Measurements from ENCODE around the gene PTBP3. TPM values are rescaled to one million over a fixed set of nuclear protein-coding genes. Genes with fewer than 3 reads are reported as not detected.

Gene PTBP3
- total RNA-seq, 4 donors from 2014 or later = 24.5 to 50.3 (median 39.7) TPM

DNA sequence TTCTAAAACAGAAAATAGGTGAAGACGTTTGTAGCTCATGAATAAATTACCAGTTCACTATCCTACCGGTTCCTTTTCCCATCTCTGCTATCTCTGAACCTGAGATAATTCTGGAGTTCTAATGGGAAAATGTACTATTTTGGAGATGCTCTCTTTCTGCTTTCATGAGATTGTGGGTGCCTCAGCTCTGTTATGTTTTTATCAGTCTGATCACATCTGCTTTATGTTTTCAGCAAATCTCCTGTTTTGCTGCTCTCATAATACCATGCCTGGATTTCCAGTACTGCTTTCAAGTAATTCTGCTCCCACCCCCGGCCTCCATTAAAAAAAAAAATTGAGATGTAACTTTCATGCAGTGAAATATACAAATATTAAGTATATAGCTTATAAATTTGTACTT lies 149.2 kb downstream of the PTBP3 start:
- no peak for DNase-seq (ENCODE audit: low spot score)
- TF ChIP-seq, protein P1, sequence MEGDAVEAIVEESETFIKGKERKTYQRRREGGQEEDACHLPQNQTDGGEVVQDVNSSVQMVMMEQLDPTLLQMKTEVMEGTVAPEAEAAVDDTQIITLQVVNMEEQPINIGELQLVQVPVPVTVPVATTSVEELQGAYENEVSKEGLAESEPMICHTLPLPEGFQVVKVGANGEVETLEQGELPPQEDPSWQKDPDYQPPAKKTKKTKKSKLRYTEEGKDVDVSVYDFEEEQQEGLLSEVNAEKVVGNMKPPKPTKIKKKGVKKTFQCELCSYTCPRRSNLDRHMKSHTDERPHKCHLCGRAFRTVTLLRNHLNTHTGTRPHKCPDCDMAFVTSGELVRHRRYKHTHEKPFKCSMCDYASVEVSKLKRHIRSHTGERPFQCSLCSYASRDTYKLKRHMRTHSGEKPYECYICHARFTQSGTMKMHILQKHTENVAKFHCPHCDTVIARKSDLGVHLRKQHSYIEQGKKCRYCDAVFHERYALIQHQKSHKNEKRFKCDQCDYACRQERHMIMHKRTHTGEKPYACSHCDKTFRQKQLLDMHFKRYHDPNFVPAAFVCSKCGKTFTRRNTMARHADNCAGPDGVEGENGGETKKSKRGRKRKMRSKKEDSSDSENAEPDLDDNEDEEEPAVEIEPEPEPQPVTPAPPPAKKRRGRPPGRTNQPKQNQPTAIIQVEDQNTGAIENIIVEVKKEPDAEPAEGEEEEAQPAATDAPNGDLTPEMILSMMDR (IDR thresholded peaks at IDR 0.05) = no peak
- ATAC-seq (ENCODE audit: low FRiP score) = no peak

DNA sequence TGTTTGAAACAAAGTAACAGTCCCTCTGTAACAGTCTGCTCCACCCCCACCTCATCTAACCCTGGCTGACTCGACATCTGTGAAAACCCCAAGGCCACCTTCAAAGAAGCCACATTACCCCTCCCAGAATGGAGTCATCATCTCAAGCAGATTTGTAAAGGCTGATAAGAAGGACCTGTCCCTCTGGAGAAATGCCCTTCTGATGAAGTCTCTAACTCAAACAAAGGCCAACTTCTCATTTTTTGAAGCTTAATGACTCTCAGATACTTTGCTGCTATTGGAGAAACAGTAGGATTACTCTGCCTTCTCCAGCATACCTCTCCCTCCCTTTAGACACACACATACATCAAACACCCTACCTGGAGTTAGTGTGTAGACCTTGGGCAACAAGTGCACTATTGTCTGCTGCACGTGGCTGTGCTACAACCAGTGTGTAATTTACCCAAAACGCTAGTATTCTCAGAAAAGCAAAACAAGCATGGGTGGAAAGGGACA lies 153.0 kb downstream of the PTBP3 start:
- TF ChIP-seq, protein P1 (IDR thresholded peaks at IDR 0.05) = no peak
- DNase-seq (ENCODE audit: low spot score) = no peak
- no peak for ATAC-seq (ENCODE audit: low FRiP score)

DNA sequence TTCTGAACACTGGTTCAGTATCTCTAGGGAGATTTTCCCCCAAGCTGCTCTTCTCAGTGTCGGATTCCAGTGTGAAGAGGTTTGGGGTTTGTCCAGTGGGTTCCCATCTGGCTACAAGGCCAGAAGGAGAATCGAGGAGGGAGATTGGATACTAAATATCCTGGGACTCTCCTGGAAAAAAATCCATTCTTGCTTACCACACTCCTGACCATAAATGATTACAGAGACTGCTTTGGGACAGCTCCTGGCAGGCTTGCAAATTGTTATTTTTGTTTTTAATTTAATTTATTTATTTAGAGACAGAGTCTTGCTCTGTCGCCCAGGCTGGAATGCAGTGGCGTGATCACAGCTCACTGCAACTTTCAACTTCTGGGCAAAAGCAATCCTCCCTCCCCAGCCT lies 153.6 kb downstream of the PTBP3 start:
- DNase-seq (ENCODE audit: low spot score) (no peak), ATAC-seq (ENCODE audit: low FRiP score) (no peak)
- TF ChIP-seq, protein P1 (IDR thresholded peaks at IDR 0.05) = no peak

DNA sequence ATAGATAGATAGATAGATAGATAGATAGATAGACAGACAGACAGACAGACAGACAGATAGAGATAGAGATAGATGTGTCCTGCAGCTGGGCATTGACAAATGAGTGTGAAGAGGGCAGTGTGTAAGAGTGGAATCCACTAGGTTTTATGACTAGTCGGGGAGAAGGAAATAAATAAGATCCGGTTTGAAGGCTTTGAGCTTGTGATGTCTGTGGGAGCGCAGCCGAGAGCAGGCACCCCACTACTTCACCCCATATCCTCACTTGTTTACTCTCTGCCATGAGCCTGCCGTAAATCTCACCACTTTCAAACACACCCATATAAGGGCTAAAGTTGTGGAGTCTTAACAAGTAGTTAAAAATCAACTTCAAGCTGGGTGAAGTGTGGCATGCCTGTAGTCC lies 156.9 kb downstream of the PTBP3 start:
- TF ChIP-seq, protein P1 (IDR thresholded peaks at IDR 0.05) = no peak
- DNase-seq (ENCODE audit: low spot score) (no peak), ATAC-seq (ENCODE audit: low FRiP score) (no peak)

DNA sequence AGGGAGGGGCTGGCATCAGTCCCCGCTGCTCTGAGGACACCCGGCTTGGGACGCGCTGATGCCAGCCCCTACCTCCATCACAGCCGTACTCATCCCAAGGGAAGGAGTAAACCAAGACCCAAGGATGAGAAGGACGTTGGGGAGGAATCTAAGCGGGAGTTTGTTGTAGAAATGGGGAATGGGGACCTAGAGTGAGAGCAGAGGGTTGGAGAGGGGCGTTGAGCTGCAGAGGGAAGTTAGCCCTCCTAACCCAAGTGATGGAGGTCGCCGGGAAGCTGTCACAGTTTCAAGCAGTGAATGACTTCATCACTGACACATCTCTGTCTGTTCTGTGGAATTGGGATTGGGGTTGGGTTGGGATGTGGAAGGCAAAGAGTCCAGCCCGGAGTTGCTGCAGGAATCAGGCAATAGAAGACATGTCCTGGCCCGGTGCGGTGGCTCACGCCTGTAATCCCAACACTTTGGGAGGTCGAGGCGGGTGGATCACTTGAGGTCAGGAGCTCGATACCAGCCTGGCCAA lies 157.6 kb downstream of the PTBP3 start:
- no peak for DNase-seq (ENCODE audit: low spot score)
- TF ChIP-seq, protein P1 (IDR thresholded peaks at IDR 0.05) = no peak
- no peak for ATAC-seq (ENCODE audit: low FRiP score)

DNA sequence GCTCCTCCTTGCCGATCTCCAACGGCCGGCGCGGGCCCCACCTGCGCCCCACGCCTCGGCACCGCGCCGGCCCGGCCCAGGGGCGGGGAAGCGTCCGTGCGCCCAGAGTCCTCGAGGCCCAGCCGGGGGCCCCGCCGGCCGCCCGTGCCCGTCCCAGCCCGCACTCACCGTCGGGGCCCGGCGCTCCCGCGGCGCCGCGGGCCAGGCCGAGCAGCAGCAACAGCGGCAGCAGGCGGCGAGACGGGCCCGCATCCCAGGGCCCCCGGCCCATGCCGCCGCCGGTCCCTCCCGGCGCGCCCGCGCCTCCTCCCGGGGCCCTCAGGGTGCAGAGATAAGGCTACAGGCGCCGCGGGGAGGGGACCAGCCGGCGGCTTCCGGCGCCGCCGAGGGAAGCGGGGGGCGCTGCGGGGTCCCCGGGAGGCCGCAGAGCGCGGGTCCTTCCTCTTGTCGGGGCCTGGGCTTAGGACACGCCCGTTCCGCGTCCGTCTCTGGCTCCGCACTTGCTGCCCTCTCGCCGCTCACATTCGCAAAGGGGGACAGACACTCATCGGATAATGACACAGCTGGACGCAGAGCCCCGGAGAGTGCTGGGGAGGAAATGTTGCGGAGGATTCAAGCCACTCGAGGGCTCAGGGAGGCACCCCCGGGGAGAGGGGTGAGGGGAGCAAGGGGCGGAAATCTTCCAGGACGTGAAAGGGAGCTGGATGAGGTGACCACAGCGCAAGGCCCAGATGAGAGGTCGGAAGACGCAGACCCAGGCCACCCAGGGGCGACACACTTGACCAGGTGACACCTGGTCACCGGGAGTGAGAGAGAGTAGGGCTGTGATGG lies 158.2 kb downstream of the PTBP3 start, which contains the start of gene SUSD1:
TSS of gene SUSD1 (minus strand) at position 333 of the 831 bp plus-strand sequence. CDS start at position 271, 62 bp downstream.
- TF ChIP-seq, protein P1 (IDR thresholded peaks at IDR 0.05) = no peak
- ATAC-seq (ENCODE audit: low FRiP score) (peak; percentile 19), DNase-seq (ENCODE audit: low spot score) (no peak)

All from omental fat pad (tissue), 4 donors.